HG02973 (cell line): ENCODE measurements around the gene ALG11.

Experiments
- ATAC-seq: cut with Tn5 transposase; IDR thresholded peaks from one replicate; pipeline ENCODE4 v1.9.1; 2021; ENCODE audit warnings: moderate library complexity; ENCODE audit not compliant: unreplicated experiment

ALG11 gene

GRCh38 chr13:51997186-51997585 is 15.0 kb upstream of the ALG11 start:
- no peak for ATAC-seq

GRCh38 chr13:51997641-51998330 is 14.4 kb upstream of the ALG11 start:
- ATAC-seq, result no peak

GRCh38 chr13:51998723-51999509 is 13.3 kb upstream of the ALG11 start:
- ATAC-seq, result no peak

GRCh38 chr13:51999510-51999911 is 12.7 kb upstream of the ALG11 start:
- no peak for ATAC-seq

GRCh38 chr13:51999921-52000320 is 12.3 kb upstream of the ALG11 start:
- ATAC-seq, result no peak

GRCh38 chr13:52001120-52001731 is 11.0 kb upstream of the ALG11 start:
- ATAC-seq, result peak; percentile 82

GRCh38 chr13:52002361-52002760 is 9.8 kb upstream of the ALG11 start:
- no peak for ATAC-seq

- ATAC-seq, result no peak
Measured at GRCh38 chr13:52003541-52003940, 8.7 kb upstream of the ALG11 start.

- ATAC-seq, result no peak
Measured at GRCh38 chr13:52004511-52005170, 7.6 kb upstream of the ALG11 start.

- ATAC-seq, result no peak
Measured at GRCh38 chr13:52005841-52006522, 6.2 kb upstream of the ALG11 start.

- no peak for ATAC-seq
Measured at GRCh38 chr13:52006523-52007245, 5.5 kb upstream of the ALG11 start.

GRCh38 chr13:52009946-52010345 is 2.3 kb upstream of the ALG11 start:
- no peak for ATAC-seq

GRCh38 chr13:52010890-52011631 is 1.1 kb upstream of the ALG11 start, which contains the start of gene ATP7B:
ATP7B (minus strand) TSS chr13:52011450; CDS start chr13:52011337, 113 bp downstream.
- peak; percentile 3 for ATAC-seq

GRCh38 chr13:52012512-52012836 is 276 bp downstream of the ALG11 start:
- no peak for ATAC-seq

- ATAC-seq, result no peak
Measured at GRCh38 chr13:52016296-52016695, 4.1 kb downstream of the ALG11 start.

GRCh38 chr13:52020191-52020590 is 8.0 kb downstream of the ALG11 start:
- no peak for ATAC-seq

GRCh38 chr13:52022356-52022755 is 10.2 kb downstream of the ALG11 start:
- ATAC-seq, result no peak

- no peak for ATAC-seq
Measured at GRCh38 chr13:52024481-52024880, 12.3 kb downstream of the ALG11 start, which contains the start of gene UTP14C. UTP14C (plus strand) TSS chr13:52024691; CDS start chr13:52028805, 4,114 bp downstream.

GRCh38 chr13:52025475-52026245 is 13.5 kb downstream of the ALG11 start:
- ATAC-seq, result no peak
